B cell (primary cell): ENCODE results near the gene ATP11A. TPM values are rescaled to one million over a fixed set of nuclear protein-coding genes. Genes with fewer than 3 reads are reported as not detected.
"Not testable (repeated sequence)": the region's sequence is repeated elsewhere in the genome, so short reads cannot be mapped to it uniquely, and the experiment has no call there.

Source experiments
- ATAC-seq: fragments of 200-7000 bp; cut with Tn5 transposase; one replicate; pipeline ENCODE4 v1.10.0; 2021; ENCODE audit warnings: low read depth, mild to moderate bottlenecking, moderate number of reproducible peaks, moderate library complexity
- CTCF ChIA-PET: fragments of 350-600 bp; sonication (Branson Sonifier 250); formaldehyde crosslinking; loops from one replicate; lab custom pipeline; 2021; ENCODE audit warnings: antibody characterized with exemption, inconsistent platforms; lab: Charles Lee
- POLR2A ChIA-PET: fragments of 350-600 bp; sonication (Branson Sonifier 250); formaldehyde crosslinking; loops from one replicate; lab custom pipeline; 2021; ENCODE audit warnings: antibody characterized with exemption; lab: Charles Lee
- DNase-seq: peaks from one replicate; pipeline ENCODE4 v3.0.0; 2013
- H2AFZ ChIP-seq: 2 replicates; pipeline ENCODE4 v1.6.1; 2012; ENCODE audit warnings: mild to moderate bottlenecking, low read depth, low read length; ENCODE audit not compliant: insufficient read depth, poor library complexity, severe bottlenecking
- H3K27ac ChIP-seq, 2 donors: 1 replicate in 1 of 2; 2 replicates in 1 of 2; pipeline ENCODE4 v1.5.1; 2012 to 2013; ENCODE audit warnings: low read length in 2 of 2, mild to moderate bottlenecking in 2 of 2, moderate library complexity in 1 of 2
- H3K27me3 ChIP-seq, 4 experiments: fragments of 200-600 bp in 1 of 4; sonication (generic) in 1 of 4; replicated peaks in 1 of 4; 1 replicate in 2 of 4; 2 replicates in 2 of 4; pipeline versions ENCODE4 v1.6.1 to v1.7.0; 2013 to 2016; ENCODE audit warnings: low read length in 3 of 4, mild to moderate bottlenecking in 2 of 4, mixed read lengths in 1 of 4, moderate library complexity in 1 of 4; ENCODE audit not compliant: insufficient read depth in 4 of 4, control insufficient read depth in 3 of 4; ENCODE audit errors: control extremely low read depth in 1 of 4
- H3K36me3 ChIP-seq, 2 experiments: replicated peaks in 1 of 2; 1 replicate in 1 of 2; 2 replicates in 1 of 2; pipeline versions ENCODE4 v1.6.1 to v1.7.1; 2013; ENCODE audit warnings: low read length in 1 of 2; ENCODE audit not compliant: insufficient read depth in 2 of 2, control insufficient read depth in 1 of 2; ENCODE audit errors: control extremely low read depth in 1 of 2, extremely low read depth in 1 of 2
- H3K4me1 ChIP-seq, 2 donors: fragments of 200-600 bp in 1 of 2; sonication (generic) in 1 of 2; 1 replicate in 1 of 2; 2 replicates in 1 of 2; pipeline versions ENCODE4 v1.5.1 to v1.6.1; 2013 to 2017; ENCODE audit warnings: low read length in 2 of 2; ENCODE audit not compliant: control insufficient read depth in 2 of 2, insufficient read depth in 2 of 2
- H3K4me2 ChIP-seq: replicated peaks from 2 replicates; pipeline ENCODE3; 2012; ENCODE audit warnings: mild to moderate bottlenecking, low read depth, low read length; ENCODE audit not compliant: poor library complexity, severe bottlenecking
- H3K4me3 ChIP-seq, 5 experiments: fragments of 200-600 bp in 1 of 5; sonication (generic) in 1 of 5; 1 replicate in 3 of 5; 2 replicates in 2 of 5; pipeline versions ENCODE4 v1.5.1 to v1.7.0; 2011 to 2016; ENCODE audit warnings: low read length in 4 of 5, mild to moderate bottlenecking in 4 of 5, low read depth in 2 of 5, control low read depth in 1 of 5, moderate library complexity in 1 of 5; ENCODE audit not compliant: insufficient read depth in 1 of 5; ENCODE audit errors: control extremely low read depth in 1 of 5, extremely low read depth in 1 of 5
- H3K79me2 ChIP-seq: fragments of 200-600 bp; sonication (generic); one replicate; pipeline ENCODE4 v1.6.0; 2016; ENCODE audit warnings: low read length; ENCODE audit not compliant: control insufficient read depth, insufficient read depth
- H3K9ac ChIP-seq: fragments of 200-600 bp; sonication (generic); 2 replicates; pipeline ENCODE4 v1.6.1; 2017; ENCODE audit warnings: mild to moderate bottlenecking, low read length, moderate library complexity
- H3K9me3 ChIP-seq, 3 donors: one replicate each; pipeline versions ENCODE4 v1.6.1 to v1.7.1; 2013; ENCODE audit warnings: low read length in 2 of 3; ENCODE audit not compliant: control insufficient read depth in 2 of 3, insufficient read depth in 1 of 3; ENCODE audit errors: control extremely low read depth in 1 of 3
- H4K20me1 ChIP-seq: 2 replicates; pipeline ENCODE4 v1.6.0; 2012; ENCODE audit warnings: mild to moderate bottlenecking, low read length; ENCODE audit not compliant: insufficient read depth, control insufficient read depth, poor library complexity, severe bottlenecking
- H3K27ac Mint-ChIP-seq: one replicate; pipeline ENCODE4 v1.8.0; 2021; ENCODE audit warnings: mixed read lengths
- H3K27me3 Mint-ChIP-seq: one replicate; pipeline ENCODE4 v1.8.0; 2021; ENCODE audit warnings: mixed read lengths
- H3K4me1 Mint-ChIP-seq: one replicate; pipeline ENCODE4 v1.8.0; 2021; ENCODE audit warnings: mixed read lengths
- H3K4me3 Mint-ChIP-seq: one replicate; pipeline ENCODE4 v1.8.0; 2021; ENCODE audit warnings: mixed read lengths
- H3K9me3 Mint-ChIP-seq: one replicate; pipeline ENCODE4 v1.8.0; 2022; ENCODE audit warnings: mixed read lengths; ENCODE audit not compliant: insufficient read depth
- EZH2 ChIP-seq: IDR thresholded peaks from 2 replicates; pipeline ENCODE4 v1.6.1; 2012; ENCODE audit warnings: borderline replicate concordance, low read depth, mild to moderate bottlenecking, moderate library complexity, low read length; ENCODE audit not compliant: insufficient read depth, poor library complexity, severe bottlenecking
- WGBS: methylation state at CpG from one replicate; pipeline ENCODE4 v1.1.5; 2013; ENCODE audit warnings: missing lambda C conversion rate; ENCODE audit not compliant: insufficient coverage; 5-methylcytosine and 5-hydroxymethylcytosine counted together
- intact Hi-C: fragments of 100-400 bp; cut with micrococcal nuclease; formaldehyde crosslinking; loops from one replicate; pipeline ENCODE4 v1.10.0; 2022
- polyA plus RNA-seq: library from polyadenylated mRNA; depleted of rRNA; stranded (reverse); fragments of >200 nt; gene quantifications from 2 replicates; pipeline ENCODE4 v1.2.3, GENCODE V29; 2012
- total RNA-seq, 2 donors: library from RNA; stranded (reverse); fragments of 120-200 nt in 1 of 2; gene quantifications; 1 replicate in 1 of 2; 2 replicates in 1 of 2; pipeline versions ENCODE4 v1.2.3 to v1.2.4, GENCODE V29; 2013 to 2022
- TF ChIP-seq, protein P1 (sequence below): fragments of 200-600 bp; IDR thresholded peaks from one replicate; pipeline ENCODE4 v1.8.0; 2022; ENCODE audit warnings: antibody characterized with exemption, mild to moderate bottlenecking

Gene ATP11A
- total and polyA plus RNA-seq, 2 donors (not counting 1 experiment from before 2014, with no cell fraction given): 36.9 to 60.3 TPM

DNA sequence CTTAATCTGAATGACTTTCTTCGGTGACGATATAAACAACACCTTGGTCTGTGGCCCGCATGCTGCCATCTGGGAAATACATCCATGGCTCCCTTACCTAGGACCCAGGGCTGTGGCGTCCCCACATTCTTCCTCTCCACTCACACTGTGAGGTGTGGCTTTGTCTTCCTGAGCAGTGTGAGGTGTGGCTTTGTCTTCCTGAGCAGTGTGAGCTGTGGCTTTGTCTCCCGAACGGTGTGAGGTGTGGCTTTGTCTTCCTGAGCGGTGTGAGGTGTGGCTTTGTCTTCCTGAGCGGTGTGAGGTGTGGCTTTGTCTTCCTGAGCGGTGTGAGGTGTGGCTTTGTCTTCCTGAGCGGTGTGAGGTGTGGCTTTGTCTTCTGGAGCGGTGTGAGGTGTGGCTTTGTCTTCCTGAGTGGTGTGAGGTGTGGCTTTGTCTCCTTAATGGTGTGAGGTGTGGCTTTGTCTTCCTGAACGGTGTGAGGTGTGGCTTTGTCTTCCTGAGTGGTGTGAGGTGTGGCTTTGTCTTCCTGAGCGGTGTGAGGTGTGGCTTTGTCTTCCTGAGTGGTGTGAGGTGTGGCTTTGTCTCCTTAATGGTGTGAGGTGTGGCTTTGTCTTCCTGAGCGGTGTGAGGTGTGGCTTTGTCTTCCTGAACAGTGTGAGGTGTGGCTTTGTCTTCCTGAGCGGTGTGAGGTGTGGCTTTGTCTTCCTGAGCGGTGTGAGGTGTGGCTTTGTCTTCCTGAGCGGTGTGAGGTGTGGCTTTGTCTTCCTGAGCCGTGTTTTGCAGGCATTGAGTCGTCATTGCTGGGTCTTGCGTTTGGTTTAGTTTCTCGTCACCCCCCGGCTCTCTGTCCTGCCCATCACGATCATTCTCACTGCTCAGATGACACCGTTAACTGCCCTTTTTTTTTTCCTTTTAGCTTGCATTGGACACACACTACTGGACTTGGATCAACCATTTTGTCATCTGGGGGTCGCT, 183.1 kb downstream of the ATP11A start:
- intact Hi-C loops: loop anchor here (5.0 kb wide), 1 partner anchor 181 kb away; the partner anchor contains the start of gene ATP11A
- peak; percentile 62 for ATAC-seq
- Histone ChIP-seq H3K9ac (peak overlapping the region; percentile 60), H3K9me3 (peaks cover 0 to 40% (median 8%) of the 10 kb centered on the region in 3 donors), H3K4me3 (peak overlapping the region in 4 of 5 experiments; percentile 46 to 61 (median 54)), H3K36me3 (peaks cover 0 to 19% of the 10 kb centered on the region in 2 experiments), H3K27ac (peak overlapping the region; percentile 65 to 73), H2AFZ (peak overlapping the region; percentile 71), H3K4me2 (peak overlapping the region; percentile 75), H3K4me1 (peaks cover 21 to 34% of the 10 kb centered on the region in 2 donors), H4K20me1 (peaks cover 10% of the 10 kb centered on the region)
- H3K79me2 ChIP-seq, H3K27me3 ChIP-seq, H3K9me3 Mint-ChIP-seq, H3K27me3 Mint-ChIP-seq: not testable (repeated sequence)
- WGBS: 7% methylated on average over 22 of the region's 25 CpGs
- ChIA-PET CTCF (interaction anchor here (0.8 to 2.6 kb wide), 12 partner anchors 13 to 285 kb away, joined by 3 to 81 read pairs (median 5); partner anchors contain the start of gene TUBGCP3), POLR2A (interaction anchor here (0.9 kb wide), 1 partner anchor 21 kb away, joined by 4 read pairs; no protein-coding TSS in a partner anchor)
- Mint-ChIP-seq H3K4me3 (peak overlapping the region; percentile 91), H3K4me1 (peaks cover 32% of the 10 kb centered on the region), H3K27ac (peak overlapping the region; percentile 98)
- DNase-seq: peak; percentile 88

DNA sequence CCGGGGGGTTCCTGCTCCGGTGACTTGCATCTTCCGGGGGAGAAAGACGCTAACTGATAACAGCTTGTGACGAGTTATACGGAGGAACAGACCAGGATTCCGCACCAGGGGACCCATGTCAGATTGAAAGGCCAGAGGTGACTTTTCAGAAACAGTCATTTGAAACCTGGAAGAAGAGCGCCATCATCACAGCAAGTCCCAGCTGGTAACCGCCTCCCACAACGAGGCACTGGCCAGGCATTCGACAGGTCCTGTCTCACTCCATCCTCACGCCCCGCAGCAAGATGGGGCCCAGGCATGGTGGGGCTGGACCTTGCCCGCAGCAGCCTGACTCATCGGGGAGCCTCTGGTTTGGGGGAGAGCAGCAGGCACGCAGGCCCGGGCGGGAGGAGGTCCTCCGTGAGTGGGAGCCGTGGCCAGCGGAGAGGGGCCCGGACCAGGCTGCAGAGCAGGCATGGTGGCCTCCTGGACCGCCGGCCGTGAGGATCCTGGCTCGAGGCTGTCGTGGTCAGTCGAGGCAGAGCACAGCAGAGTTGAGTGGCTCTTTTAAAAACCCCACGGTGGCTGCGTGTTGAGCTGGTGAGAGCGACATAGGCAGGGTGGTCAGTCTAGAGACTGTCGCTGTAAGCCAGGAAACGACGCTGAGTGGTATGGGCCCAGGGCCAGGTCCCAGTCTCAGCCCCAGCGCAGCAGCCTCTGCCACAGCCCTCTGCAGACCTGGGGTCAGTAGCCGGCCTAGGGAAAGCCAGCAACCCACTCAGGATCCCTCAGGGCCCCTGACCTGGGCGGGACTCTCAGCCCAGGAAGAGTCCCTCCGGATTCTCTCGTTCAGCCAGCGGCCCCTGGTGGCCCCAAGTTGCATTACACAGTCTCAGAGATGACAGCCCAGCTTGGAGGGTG, 184.3 kb downstream of the ATP11A start:
- peak; percentile 87 for DNase-seq
- Mint-ChIP-seq H3K27ac (peak overlapping the region; percentile 98), H3K4me3 (peak overlapping the region; percentile 91), H3K27me3 (no peaks in the 10 kb centered on the region), H3K4me1 (peaks cover 30% of the 10 kb centered on the region), H3K9me3 (no peaks in the 10 kb centered on the region)
- Histone ChIP-seq H3K79me2 (peaks cover 3% of the 10 kb centered on the region), H4K20me1 (peaks cover 10% of the 10 kb centered on the region), H3K4me1 (peaks cover 21 to 34% of the 10 kb centered on the region in 2 donors), H3K9me3 (peaks cover 0 to 40% (median 8%) of the 10 kb centered on the region in 3 donors), H3K4me3 (peak overlapping the region in 4 of 5 experiments; percentile 46 to 61 (median 54)), H3K27ac (peak overlapping the region; percentile 65 to 73), H2AFZ (peak overlapping the region; percentile 71), H3K27me3 (no peaks in the 10 kb centered on the region), H3K9ac (peak overlapping the region; percentile 60), H3K36me3 (peaks cover 0 to 26% of the 10 kb centered on the region in 2 experiments), H3K4me2 (peak overlapping the region; percentile 75)
- ChIA-PET CTCF (interaction anchor here (0.8 to 2.6 kb wide), 24 partner anchors 9 to 286 kb away, joined by 3 to 81 read pairs (median 4); partner anchors contain the start of gene TUBGCP3), POLR2A (interaction anchor here (0.9 kb wide), 2 partner anchors 19 to 20 kb away, joined by 3 to 4 read pairs; no protein-coding TSS in a partner anchor)
- TF ChIP-seq, protein P1, sequence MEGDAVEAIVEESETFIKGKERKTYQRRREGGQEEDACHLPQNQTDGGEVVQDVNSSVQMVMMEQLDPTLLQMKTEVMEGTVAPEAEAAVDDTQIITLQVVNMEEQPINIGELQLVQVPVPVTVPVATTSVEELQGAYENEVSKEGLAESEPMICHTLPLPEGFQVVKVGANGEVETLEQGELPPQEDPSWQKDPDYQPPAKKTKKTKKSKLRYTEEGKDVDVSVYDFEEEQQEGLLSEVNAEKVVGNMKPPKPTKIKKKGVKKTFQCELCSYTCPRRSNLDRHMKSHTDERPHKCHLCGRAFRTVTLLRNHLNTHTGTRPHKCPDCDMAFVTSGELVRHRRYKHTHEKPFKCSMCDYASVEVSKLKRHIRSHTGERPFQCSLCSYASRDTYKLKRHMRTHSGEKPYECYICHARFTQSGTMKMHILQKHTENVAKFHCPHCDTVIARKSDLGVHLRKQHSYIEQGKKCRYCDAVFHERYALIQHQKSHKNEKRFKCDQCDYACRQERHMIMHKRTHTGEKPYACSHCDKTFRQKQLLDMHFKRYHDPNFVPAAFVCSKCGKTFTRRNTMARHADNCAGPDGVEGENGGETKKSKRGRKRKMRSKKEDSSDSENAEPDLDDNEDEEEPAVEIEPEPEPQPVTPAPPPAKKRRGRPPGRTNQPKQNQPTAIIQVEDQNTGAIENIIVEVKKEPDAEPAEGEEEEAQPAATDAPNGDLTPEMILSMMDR: peak; percentile 92
- no peak for TF ChIP-seq EZH2
- intact Hi-C loops: loop anchor here (1.0 to 5.0 kb wide), 3 partner anchors 19 to 257 kb away; partner anchors contain the start of gene ATP11A
- WGBS: 10% methylated on average over 40 of the region's 40 CpGs
- peak; percentile 81 for ATAC-seq
